ENCODE measurements around the gene RAC3. TPM values are rescaled to one million over a fixed set of nuclear protein-coding genes. Genes with fewer than 3 reads are reported as not detected.

Gene RAC3
- total RNA-seq, 4 donors from 2014 or later: 0.50 to 6.9 (median 0.54) TPM; not detected in 1

- Histone ChIP-seq H3K27ac (peak overlapping the region; percentile 62 to 95 (median 90)), H3K9me3 (no peaks in the 10 kb centered on the region), H3K36me3 (peaks cover 0 to 47% of the 10 kb centered on the region in 2 donors), H3K4me1 (peaks cover 0 to 29% (median 19%) of the 10 kb centered on the region in 3 donors), H3K4me3 (peak overlapping the region; percentile 72 to 85), H3K27me3 (no peaks in the 10 kb centered on the region)
- no peak for ATAC-seq
- no CpG with 5 or more reads among the region's 36 CpGs for WGBS, 2 donors (ENCODE audit: low coverage in 1 of 2)
- TF ChIP-seq EP300 (IDR thresholded peaks at IDR 0.05) (no peak), POLR2AphosphoS5 (IDR thresholded peaks at IDR 0.05) (no peak), POLR2A (IDR thresholded peaks at IDR 0.05) (no peak)
- TF ChIP-seq, protein P1, sequence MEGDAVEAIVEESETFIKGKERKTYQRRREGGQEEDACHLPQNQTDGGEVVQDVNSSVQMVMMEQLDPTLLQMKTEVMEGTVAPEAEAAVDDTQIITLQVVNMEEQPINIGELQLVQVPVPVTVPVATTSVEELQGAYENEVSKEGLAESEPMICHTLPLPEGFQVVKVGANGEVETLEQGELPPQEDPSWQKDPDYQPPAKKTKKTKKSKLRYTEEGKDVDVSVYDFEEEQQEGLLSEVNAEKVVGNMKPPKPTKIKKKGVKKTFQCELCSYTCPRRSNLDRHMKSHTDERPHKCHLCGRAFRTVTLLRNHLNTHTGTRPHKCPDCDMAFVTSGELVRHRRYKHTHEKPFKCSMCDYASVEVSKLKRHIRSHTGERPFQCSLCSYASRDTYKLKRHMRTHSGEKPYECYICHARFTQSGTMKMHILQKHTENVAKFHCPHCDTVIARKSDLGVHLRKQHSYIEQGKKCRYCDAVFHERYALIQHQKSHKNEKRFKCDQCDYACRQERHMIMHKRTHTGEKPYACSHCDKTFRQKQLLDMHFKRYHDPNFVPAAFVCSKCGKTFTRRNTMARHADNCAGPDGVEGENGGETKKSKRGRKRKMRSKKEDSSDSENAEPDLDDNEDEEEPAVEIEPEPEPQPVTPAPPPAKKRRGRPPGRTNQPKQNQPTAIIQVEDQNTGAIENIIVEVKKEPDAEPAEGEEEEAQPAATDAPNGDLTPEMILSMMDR (IDR thresholded peaks at IDR 0.05): no peak
These were observed 33.1 kb downstream of the RAC3 start for GRCh38 chr17:82064433-82065192.

- H3K27me3 ChIP-seq: no peaks in the 10 kb centered on the region
- WGBS, 2 donors (ENCODE audit: low coverage in 1 of 2): no CpG with 5 or more reads among the region's 47 CpGs
- TF ChIP-seq, protein P1 (IDR thresholded peaks at IDR 0.05): no peak
- TF ChIP-seq POLR2A (IDR thresholded peaks at IDR 0.05) (no peak), POLR2AphosphoS5 (IDR thresholded peaks at IDR 0.05) (no peak), EP300 (IDR thresholded peaks at IDR 0.05) (no peak)
- peaks cover 0 to 29% (median 19%) of the 10 kb centered on the region in 3 donors for H3K4me1 ChIP-seq
- H3K27ac ChIP-seq: peak overlapping the region; percentile 62 to 95 (median 90)
- H3K9me3 ChIP-seq: no peaks in the 10 kb centered on the region
- H3K36me3 ChIP-seq: peaks cover 0 to 41% of the 10 kb centered on the region in 2 donors
- ATAC-seq: peak; percentile 47
- H3K4me3 ChIP-seq: peak overlapping the region; percentile 72 to 85
These were observed 33.7 kb downstream of the RAC3 start for GRCh38 chr17:82065193-82065637.

DNA sequence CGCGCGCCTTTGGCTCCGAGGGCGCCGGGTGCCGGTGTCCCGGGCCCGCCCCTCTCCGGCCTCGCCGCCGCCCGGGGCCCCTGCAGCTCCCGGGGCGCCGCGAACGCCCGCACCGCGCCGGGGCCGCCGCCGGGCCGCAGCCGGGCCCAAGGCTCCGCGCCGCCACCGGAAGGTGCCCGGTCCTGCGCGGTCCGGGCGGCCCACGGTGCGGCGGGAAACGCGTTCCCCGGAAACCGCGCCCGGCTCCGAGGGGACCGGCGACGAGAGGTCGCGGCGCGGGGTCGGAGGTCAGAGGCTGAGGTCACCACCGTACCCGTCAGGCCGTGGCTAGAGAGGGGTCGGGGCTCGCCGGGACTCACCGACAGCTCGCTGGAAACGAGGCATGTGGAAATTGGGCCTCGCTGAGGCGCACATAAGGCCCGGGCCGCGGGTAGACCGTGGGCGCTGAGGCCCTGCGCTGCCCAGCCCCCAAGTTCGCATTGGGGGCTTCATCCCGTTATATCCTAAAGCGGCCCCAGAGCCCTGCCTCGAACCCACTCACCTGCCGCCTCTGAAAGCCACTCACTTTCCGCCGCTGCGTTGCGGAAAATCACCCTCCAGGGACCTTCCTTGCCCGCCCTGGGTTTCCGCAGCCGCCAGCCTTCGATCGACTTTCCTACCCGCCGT, 34.3 kb downstream of the RAC3 start, which contains the start of gene DUS1L:
TSS of gene DUS1L (minus strand) at position 167 of the 666 bp plus-strand sequence. CDS start 745 bp downstream, outside the sequence.
- peaks cover 0 to 36% of the 10 kb centered on the region in 2 donors for H3K36me3 ChIP-seq
- peak within 1 kb of the TSS; percentile 62 to 95 (median 90) for H3K27ac ChIP-seq
- H3K4me1 ChIP-seq: peaks cover 0 to 29% (median 19%) of the 10 kb centered on the region in 3 donors
- H3K9me3 ChIP-seq: no peaks in the 10 kb centered on the region
- H3K4me3 ChIP-seq: peak within 1 kb of the TSS; percentile 72 to 85
- TF ChIP-seq EP300 (IDR thresholded peaks at IDR 0.05) (no peak), POLR2A (IDR thresholded peaks at IDR 0.05) (peak; percentile 23 to 69), POLR2AphosphoS5 (IDR thresholded peaks at IDR 0.05) (peak; percentile 52)
- TF ChIP-seq, protein P1 (IDR thresholded peaks at IDR 0.05): no peak
- 31 to 100% methylated on average over 1 to 12 of the region's 88 CpGs for WGBS, 2 donors (ENCODE audit: low coverage in 1 of 2)
- no peaks in the 10 kb centered on the region for H3K27me3 ChIP-seq
- ATAC-seq: peak; percentile 89

DNA sequence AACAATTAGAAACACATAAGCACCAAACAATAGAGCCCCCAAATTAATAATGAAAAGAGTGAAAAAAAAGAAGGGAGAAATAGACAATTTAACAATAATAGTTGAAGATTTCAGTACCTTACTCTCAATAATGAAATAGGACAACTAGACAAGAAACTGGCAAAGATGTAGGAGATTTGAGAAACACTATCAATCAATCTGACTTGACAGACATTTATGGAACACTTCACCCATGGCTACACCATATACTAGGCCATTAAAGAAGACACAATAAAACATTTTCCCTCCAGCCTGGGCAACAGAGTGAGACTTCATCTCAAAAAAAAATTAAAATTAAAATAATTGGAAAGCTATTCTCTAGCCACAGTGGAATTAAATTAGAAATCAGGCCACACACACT, 39.1 kb downstream of the RAC3 start:
- Histone ChIP-seq H3K4me1 (peaks cover 0 to 10% (median 7%) of the 10 kb centered on the region in 3 donors), H3K27me3 (no peaks in the 10 kb centered on the region), H3K4me3 (no peak overlapping the region), H3K36me3 (no peaks in the 10 kb centered on the region), H3K27ac (no peak overlapping the region), H3K9me3 (no peaks in the 10 kb centered on the region)
- no peak for ATAC-seq
- TF ChIP-seq POLR2A (IDR thresholded peaks at IDR 0.05) (no peak), EP300 (IDR thresholded peaks at IDR 0.05) (no peak)

DNA sequence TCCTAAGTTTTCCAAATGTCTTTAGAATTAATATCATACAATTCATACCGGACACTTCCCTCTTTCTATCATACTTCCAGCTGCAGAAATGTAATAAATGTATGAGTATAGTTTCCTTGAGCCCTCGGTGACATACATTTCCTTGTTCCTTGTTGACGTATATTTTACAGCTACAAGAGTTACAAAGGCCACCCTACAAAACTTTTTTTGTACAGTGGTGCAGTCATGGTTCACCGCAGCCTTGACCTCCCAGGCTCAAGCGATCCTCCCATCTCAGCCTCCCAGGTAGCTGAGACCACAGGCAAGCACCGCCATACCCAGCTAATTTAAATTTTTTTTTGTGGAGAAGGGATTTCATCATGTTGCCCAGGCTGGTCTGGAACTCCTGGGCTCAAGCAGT, 41.3 kb downstream of the RAC3 start:
- Histone ChIP-seq H3K36me3 (no peaks in the 10 kb centered on the region), H3K4me1 (no peaks in the 10 kb centered on the region), H3K4me3 (no peak overlapping the region), H3K27ac (no peak overlapping the region), H3K27me3 (no peaks in the 10 kb centered on the region), H3K9me3 (no peaks in the 10 kb centered on the region)
- WGBS, 2 donors (ENCODE audit: low coverage in 1 of 2): 80 to 82% methylated on average over 6 of the region's 6 CpGs
- ATAC-seq: no peak
- no peak for TF ChIP-seq POLR2AphosphoS5 (IDR thresholded peaks at IDR 0.05)
- TF ChIP-seq, protein P1 (IDR thresholded peaks at IDR 0.05): no peak
- no peak for TF ChIP-seq POLR2A (IDR thresholded peaks at IDR 0.05)
- no peak for TF ChIP-seq EP300 (IDR thresholded peaks at IDR 0.05)

Data from gastroesophageal sphincter (tissue), 4 donors.